GM18870 (cell line): ENCODE data around the gene VEPH1.
"Not testable (repeated sequence)": the region's sequence is repeated elsewhere in the genome, so short reads cannot be mapped to it uniquely, and the experiment has no call there.

Experiments used
- ATAC-seq: cut with Tn5 transposase; IDR thresholded peaks from one replicate; pipeline ENCODE4 v1.9.1; 2021; ENCODE audit warnings: moderate library complexity; ENCODE audit not compliant: unreplicated experiment

Gene VEPH1

GRCh38 chr3:157355276-157355675 is 147.9 kb downstream of the VEPH1 start:
- no peak for ATAC-seq

DNA sequence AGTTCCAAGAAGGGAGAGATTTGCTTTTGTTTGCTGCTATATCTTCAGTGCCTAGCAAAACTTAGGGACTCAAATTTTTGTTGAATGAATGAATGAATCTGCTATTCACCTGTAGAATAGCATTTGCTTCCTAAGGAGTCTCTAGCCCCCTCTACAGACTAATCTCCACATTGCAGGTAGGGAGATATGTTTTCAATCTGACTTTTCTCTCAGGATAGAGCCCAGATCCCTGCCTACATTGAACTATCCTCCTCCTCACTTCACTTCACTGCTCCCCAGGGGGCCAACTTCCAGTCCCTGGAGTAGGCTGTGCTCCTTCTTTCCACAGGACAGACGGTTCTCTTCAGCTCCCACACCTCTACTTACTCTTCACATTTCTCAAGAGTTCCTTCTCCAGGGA is 148.5 kb downstream of the VEPH1 start:
- no peak for ATAC-seq

DNA sequence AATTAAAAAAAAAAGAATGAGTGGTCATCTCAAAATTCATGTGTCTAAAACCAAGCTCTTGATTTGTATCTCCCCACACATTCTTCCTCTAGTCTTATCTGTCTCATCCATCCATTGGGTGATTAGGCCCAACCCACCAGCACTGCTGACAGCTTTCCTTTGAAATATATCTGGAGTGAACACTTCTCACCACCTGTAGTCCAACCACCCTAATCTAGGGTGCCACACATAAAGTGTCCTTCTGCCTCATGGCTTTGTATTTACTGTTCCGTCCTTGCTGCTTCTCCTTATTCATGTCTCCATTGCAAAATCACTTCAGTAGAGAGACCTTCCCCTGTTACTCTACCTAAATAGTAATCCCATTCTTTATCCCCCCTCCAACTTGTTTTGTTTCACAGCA is 149.0 kb downstream of the VEPH1 start:
- no peak for ATAC-seq

DNA sequence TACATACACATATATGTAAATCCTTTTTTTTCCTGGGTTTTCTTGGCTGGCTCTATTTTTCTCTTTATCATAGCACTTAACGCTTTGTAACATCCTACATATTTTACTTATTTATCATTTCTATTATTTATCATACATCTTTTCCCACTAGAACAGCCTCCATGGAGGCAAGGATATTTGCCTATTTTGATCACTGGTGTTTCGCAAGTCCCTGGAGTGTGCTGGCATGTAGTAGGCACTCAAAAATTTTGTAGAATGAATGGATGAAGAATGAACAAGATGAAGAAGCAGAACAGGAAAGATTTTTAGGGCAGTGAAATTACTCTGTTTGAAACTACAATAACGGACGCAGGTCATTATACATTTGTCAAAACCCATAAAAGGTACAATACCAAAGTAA is 149.6 kb downstream of the VEPH1 start:
- ATAC-seq: no peak

GRCh38 chr3:157351981-157352380 is 151.2 kb downstream of the VEPH1 start:
- ATAC-seq: no peak

GRCh38 chr3:157350651-157351050 is 152.6 kb downstream of the VEPH1 start:
- ATAC-seq: not testable (repeated sequence)

DNA sequence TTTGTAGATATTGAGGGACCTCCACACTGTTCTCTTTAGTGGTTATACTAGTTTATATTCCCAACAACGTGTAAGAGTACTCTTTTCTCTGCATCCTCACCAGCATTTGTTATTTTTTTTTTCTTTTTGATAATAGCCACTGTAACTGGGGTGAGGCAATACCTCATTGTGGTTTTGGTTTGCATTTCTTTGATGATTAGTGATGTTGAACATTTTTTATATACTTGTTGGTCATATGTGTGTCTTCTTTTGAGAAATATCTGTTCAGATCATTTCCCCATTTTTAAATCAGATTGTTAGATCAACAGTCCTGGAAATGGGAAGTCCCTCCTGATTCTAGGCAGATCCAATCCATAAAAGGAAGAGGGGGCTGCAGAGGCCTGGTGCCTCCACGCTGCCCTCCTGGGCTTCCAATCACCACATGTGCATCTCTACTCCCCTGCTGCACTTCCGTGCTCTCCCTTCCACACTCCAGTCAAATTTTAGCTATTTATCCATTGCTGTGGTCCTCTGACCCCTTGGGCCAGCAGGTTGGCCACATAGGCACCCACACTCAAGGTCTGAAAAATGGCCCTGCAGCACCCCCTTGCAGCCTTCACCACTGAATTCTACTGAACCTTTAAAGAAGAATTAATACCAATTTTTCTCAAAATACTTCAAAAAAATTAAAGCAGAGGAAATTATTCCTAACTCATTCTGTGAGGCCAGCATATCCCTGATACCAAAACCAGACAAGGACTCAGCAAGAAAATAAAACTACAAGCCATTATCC is 154.7 kb downstream of the VEPH1 start:
- ATAC-seq: not testable (repeated sequence)

GRCh38 chr3:157347577-157348303 is 155.5 kb downstream of the VEPH1 start:
- ATAC-seq: no peak

DNA sequence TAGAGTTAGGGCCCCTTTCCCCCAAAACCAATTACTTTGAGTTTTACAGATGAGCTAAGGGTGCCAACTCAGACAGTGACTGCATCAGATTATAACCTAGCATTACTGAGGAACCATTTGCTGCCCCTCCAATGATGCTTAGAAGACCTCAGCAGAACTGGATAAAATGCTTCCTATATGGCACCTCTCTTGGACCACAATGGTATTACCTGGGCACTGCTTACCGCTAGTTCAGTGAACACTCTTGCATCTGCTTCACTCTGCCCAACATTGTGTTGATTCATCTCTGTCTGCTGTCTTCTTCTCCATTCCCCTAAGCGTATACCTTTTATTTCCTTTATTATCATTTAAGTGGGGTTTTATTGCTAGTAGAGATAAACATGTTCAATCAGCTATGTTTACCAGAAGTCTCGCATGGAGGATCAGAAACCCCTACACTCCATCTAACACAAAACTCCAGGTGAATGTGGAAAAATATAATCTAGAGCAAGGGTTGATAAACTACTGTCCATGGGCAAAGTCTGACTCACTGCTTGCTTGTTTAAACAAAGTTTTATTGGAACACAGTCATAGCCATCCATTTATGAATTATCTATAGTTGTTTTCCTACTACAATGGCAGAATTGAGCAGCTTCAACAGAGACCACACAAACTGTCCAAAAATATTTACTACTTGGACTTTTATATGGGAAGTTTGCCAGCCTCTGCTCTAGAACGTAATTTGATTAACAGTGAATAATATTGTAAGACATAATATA is 166.8 kb downstream of the VEPH1 start:
- ATAC-seq: no peak

- no peak for ATAC-seq
Observed at GRCh38 chr3:157335233-157336076, 167.8 kb downstream of the VEPH1 start.

GRCh38 chr3:157333551-157333991 is 169.6 kb downstream of the VEPH1 start:
- no peak for ATAC-seq

GRCh38 chr3:157330206-157330605 is 173.0 kb downstream of the VEPH1 start:
- no peak for ATAC-seq

GRCh38 chr3:157329551-157329950 is 173.7 kb downstream of the VEPH1 start:
- no peak for ATAC-seq

- ATAC-seq: no peak
Observed at GRCh38 chr3:157327837-157328236, 175.4 kb downstream of the VEPH1 start.

- ATAC-seq: no peak
Observed at GRCh38 chr3:157327018-157327417, 176.2 kb downstream of the VEPH1 start.

GRCh38 chr3:157324869-157325268 is 178.3 kb downstream of the VEPH1 start:
- not testable (repeated sequence) for ATAC-seq

GRCh38 chr3:157323360-157323759 is 179.9 kb downstream of the VEPH1 start:
- no peak for ATAC-seq

DNA sequence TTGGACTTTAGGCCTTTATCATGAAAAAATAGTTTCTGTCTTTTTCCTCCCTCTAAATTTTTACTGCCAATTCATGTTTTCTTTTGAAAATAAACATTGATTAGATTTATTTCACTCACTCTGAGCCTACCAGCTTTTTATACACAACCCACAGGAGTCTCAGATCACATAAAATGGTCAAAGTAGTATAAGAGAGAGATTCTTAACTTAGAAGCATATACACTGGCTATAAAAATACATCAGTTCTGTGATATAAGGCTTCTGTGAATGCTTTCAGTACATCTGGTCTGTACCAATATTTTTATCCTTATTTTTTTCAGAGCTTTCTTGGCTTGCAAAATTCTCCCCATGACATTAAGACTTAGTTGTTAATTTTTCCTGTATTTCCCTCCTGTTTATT is 183.5 kb downstream of the VEPH1 start:
- ATAC-seq: no peak

DNA sequence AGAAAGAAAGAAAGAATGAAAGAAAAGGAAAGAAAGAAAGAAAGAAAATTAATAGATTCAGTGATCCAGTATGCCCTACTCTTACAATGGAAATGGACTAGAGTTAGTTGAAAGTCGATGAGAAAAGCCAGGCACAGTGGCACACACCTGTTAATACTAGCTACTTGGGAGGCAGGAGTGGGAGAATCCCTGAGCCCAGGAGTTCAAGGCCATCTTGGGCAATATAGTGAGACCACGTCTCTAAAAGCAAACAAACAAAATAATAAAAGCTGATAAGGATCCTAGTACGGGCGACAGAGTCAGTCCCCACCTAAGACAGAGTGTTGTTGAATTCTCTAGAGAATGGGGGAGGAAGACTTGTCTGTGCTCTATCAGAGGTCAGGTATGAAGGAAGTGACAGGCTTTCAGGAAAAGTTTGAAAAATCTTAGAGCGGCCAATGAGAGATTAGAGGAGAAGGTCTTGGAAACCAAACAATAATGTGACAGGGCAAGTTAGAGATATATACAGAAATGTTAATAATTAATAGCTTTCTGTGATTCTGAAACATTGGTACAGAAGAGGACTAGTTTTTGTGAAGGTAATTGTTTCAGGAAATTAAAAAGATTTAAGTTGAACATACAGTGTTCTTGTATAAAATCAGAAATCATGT is 184.5 kb downstream of the VEPH1 start:
- no peak for ATAC-seq

GRCh38 chr3:157317895-157318294 is 185.3 kb downstream of the VEPH1 start:
- no peak for ATAC-seq
